ENCODE data around the gene FRMD4A. TPM values are rescaled to one million over a fixed set of nuclear protein-coding genes. Genes with fewer than 3 reads are reported as not detected.
"Not testable (repeated sequence)": the region's sequence is repeated elsewhere in the genome, so short reads cannot be mapped to it uniquely, and the experiment has no call there.

The FRMD4A gene
- total RNA-seq, 1 donor from 2014 or later = 98.0 TPM

- ATAC-seq (no peak), DNase-seq (ENCODE audit: low spot score) (no peak)
- intact Hi-C loops (cut with DNase I) = loop anchor here (5.0 kb wide), 1 partner anchor 297 kb away; no protein-coding TSS in a partner anchor
These were observed 241.0 kb downstream of the FRMD4A start for GRCh38 chr10:14089556-14090292.

GRCh38 chr10:14087566-14087965 lies 243.2 kb downstream of the FRMD4A start:
- ATAC-seq (no peak), DNase-seq (ENCODE audit: low spot score) (no peak)
- intact Hi-C loops (cut with DNase I) = no loop called here

GRCh38 chr10:14086596-14086995 lies 244.1 kb downstream of the FRMD4A start:
- intact Hi-C loops (cut with DNase I) = no loop called here
- no peak for ATAC-seq
- DNase-seq (ENCODE audit: low spot score) = no peak

GRCh38 chr10:14084875-14085274 lies 245.8 kb downstream of the FRMD4A start:
- ATAC-seq = no peak
- no peak for DNase-seq (ENCODE audit: low spot score)
- intact Hi-C loops (cut with DNase I) = no loop called here

- DNase-seq (ENCODE audit: low spot score) (no peak), ATAC-seq (no peak)
- intact Hi-C loops (cut with DNase I) = no loop called here
These were observed 249.9 kb downstream of the FRMD4A start for GRCh38 chr10:14080795-14081194.

GRCh38 chr10:14077430-14077829 lies 253.3 kb downstream of the FRMD4A start:
- intact Hi-C loops (cut with DNase I) = no loop called here
- ATAC-seq = no peak

GRCh38 chr10:14074062-14074884 lies 256.5 kb downstream of the FRMD4A start:
- DNase-seq (ENCODE audit: low spot score) (peak; percentile 90), ATAC-seq (peak; percentile 94)
- intact Hi-C loops (cut with DNase I) = no loop called here

More at GRCh38 chr10:14077430-14077829, 253.3 kb downstream of the FRMD4A start:
- no peak for DNase-seq (ENCODE audit: low spot score)

- ATAC-seq = no peak
- intact Hi-C loops (cut with DNase I) = no loop called here
- no peak for DNase-seq (ENCODE audit: low spot score)
These were observed 258.2 kb downstream of the FRMD4A start for GRCh38 chr10:14072541-14072940.

- no peak for DNase-seq (ENCODE audit: low spot score)
- ATAC-seq = no peak
- intact Hi-C loops (cut with DNase I) = no loop called here
These were observed 258.8 kb downstream of the FRMD4A start for GRCh38 chr10:14071956-14072355.

GRCh38 chr10:14068601-14069250 lies 262.0 kb downstream of the FRMD4A start:
- intact Hi-C loops (cut with DNase I) = no loop called here
- DNase-seq (ENCODE audit: low spot score) (no peak), ATAC-seq (no peak)

GRCh38 chr10:14067638-14068037 lies 263.1 kb downstream of the FRMD4A start:
- DNase-seq (ENCODE audit: low spot score); ATAC-seq; intact Hi-C loops (cut with DNase I): not testable (repeated sequence)

GRCh38 chr10:14066106-14066505 lies 264.6 kb downstream of the FRMD4A start:
- intact Hi-C loops (cut with DNase I) = no loop called here
- ATAC-seq (no peak), DNase-seq (ENCODE audit: low spot score) (no peak)

- intact Hi-C loops (cut with DNase I) = no loop called here
- no peak for DNase-seq (ENCODE audit: low spot score)
- ATAC-seq = peak; percentile 91
These were observed 267.0 kb downstream of the FRMD4A start for GRCh38 chr10:14063531-14064285.

GRCh38 chr10:14062528-14063260 lies 268.0 kb downstream of the FRMD4A start:
- ATAC-seq (peak; percentile 21), DNase-seq (ENCODE audit: low spot score) (no peak)
- intact Hi-C loops (cut with DNase I) = no loop called here

GRCh38 chr10:14060320-14061070 lies 270.2 kb downstream of the FRMD4A start:
- DNase-seq (ENCODE audit: low spot score) = no peak
- intact Hi-C loops (cut with DNase I) = no loop called here
- no peak for ATAC-seq

GRCh38 chr10:14056610-14057332 lies 274.0 kb downstream of the FRMD4A start:
- DNase-seq (ENCODE audit: low spot score) (no peak), ATAC-seq (peak; percentile 44)
- intact Hi-C loops (cut with DNase I) = no loop called here

GRCh38 chr10:14052931-14053330 lies 277.8 kb downstream of the FRMD4A start:
- no peak for ATAC-seq
- intact Hi-C loops (cut with DNase I) = no loop called here

More at GRCh38 chr10:14052931-14053330, 277.8 kb downstream of the FRMD4A start:
- no peak for DNase-seq (ENCODE audit: low spot score)

Data from sciatic nerve (tissue), 2 donors.